Measurements from ENCODE around the gene MS4A14.

GRCh38 chr11:60431251-60431650, 35.0 kb downstream of the MS4A14 start:
- TF ChIP-seq CTCF (IDR thresholded peaks at IDR 0.05) (no peak), POLR2A (IDR thresholded peaks at IDR 0.05) (no peak)

All from testis (tissue), 2 donors.